ENCODE data around the gene DLGAP3.

DLGAP3 gene

DNA sequence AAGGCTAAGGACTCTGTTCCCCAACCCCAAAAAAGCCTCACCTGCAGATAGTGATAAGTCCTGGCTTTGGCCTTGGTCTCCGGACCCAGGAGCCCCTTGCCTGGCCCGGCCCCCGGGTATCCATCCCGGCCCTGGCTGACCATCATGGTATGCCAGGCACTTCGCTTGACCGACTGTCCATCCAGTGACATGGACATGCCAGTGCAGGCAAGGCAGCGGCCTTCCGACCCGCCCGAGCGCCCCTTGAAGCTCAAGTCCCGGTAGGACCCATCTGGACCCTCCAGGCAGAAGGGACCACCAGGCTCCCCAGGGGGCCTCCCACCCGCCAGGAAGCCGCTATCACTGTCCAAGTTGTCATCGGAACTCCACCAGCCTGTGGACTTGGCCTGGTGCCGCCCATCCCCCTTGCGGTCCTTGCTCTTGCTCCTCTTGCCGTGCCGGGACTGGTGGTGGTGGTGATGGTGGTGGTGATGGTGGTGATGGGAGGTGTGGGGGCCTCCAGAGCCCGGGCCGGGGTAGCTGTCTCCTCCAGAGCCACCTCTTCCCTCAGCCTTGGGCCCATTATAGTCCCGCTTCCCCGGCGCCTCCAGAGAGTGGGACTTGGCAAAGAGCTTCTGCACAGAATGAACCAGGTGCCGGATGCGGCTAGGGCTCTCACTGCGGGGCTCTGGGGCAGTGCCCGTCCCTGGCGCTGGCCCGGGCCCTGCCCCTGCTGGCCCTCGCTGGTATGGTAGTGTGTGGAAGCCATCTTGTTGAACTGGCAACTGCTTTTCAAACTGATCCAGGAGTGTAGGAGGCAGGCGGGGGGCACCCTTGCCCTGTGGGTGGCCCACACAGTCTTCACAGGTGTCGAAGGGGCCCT, 25.0 kb downstream of the DLGAP3 start:
- no peak for DNase-seq

DNA sequence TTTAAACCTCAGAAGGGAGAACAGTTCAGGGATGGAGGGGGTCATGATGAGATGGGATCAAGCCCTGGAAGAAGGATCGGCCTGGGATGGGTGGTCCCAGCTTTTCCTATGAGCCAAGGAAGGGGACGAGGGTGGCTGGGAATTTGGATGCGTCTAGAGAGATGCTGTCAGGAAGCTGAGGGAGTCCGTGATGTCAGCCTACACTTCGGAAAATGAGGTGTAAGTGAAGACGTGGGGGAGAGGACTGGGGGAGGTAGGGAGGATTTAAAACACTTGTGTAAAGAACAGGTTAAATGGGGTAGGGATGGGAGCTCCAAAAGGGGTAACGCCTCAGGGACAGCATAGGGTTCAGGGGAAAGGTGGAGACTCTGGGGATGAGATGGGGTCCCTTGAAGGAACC, 27.5 kb downstream of the DLGAP3 start:
- DNase-seq = no peak

DNA sequence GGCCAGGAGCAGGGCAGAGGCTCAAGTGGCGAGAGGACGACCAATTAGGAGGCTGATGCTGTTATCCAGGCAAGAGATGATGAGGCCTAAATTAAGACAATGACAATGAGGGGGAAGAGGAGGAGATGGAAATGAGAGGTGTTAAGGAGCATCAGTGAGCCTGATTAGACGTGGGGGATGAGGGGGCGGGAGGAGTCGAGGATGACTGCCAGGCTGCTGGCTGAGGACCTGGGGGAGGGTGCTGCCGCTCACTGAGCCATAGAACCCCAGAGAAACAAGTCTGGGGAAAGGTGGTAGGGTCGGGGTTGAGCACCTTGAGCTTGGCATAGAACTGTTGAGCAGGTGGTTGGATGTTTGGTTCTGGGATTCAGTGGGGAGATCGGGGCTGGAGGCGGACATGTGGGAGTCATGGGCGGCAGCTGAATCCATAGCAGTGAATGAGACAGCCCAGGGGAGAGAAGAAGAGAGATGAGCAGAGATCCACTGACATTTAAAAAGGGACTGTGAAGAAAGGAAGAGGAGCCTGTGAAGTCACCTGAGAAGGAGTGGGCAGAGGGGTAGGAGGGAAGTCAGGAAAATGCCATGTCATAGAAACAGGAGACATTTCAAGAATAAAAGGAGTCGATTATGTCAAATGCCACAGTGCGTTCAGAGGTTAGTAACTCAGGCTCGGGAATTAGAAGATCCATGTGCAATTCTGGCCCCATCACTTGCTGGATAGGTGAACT, 28.5 kb downstream of the DLGAP3 start:
- DNase-seq = no peak

DNA sequence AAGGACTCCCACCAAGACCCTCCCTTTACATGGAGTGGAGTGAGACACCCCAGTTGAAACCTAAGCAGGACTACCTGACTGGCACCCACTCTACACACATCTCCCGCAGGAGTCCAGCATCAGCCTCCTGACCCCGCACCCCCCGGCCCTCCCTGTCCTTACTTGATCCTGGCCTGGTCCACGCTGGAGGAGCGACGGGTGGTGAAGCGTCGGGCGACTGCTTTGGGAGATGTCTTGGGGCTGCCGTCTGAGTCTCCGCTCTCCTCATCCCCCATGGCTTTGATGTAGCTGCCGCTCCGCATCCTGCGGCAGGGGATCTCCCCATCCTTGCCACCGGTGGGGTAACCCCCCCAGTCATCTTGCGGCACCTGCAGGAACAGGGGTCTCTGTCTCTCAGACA, 29.5 kb downstream of the DLGAP3 start:
- no peak for DNase-seq

DNA sequence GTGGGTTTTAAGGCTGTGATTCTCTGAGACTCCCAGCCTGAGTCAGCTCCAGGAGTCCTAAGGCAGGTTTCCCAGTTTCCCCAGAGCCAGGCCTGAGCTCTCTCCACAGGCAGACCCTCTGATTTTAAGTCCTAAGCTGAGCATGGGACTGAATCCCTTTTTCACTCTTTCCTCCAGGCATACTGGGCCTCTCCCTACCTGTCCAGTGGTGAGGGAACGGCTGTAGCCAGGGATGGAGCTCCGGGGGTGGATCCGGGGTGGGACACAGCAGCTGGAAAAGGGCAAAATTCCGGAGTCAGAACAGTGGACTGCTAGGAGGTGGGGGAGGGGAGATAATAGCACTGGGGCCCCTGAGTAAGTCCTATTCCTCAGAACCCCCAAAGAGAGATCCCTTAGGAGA, 30.0 kb downstream of the DLGAP3 start:
- no peak for DNase-seq

DNA sequence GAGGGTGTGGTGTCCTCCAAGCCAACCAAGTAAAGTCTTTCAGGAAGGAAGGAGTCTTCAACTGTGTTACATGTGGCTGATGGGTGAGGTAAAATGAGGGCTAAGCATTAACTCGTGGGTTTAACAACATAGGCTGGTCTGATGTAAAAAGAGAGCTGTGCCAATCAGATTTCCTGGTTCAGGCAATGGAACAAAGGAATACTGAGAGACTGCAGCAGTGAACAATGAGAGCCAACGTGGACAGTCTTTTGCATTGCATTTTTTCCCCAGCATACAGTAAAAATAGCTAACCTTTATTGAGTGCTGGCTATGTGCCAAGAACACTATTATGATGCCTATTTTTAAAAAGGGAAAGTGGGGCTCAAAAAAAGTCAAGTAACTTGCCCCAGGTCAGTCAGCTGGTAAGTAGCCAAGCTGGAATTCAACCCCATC, 31.1 kb downstream of the DLGAP3 start:
- no peak for DNase-seq

DNA sequence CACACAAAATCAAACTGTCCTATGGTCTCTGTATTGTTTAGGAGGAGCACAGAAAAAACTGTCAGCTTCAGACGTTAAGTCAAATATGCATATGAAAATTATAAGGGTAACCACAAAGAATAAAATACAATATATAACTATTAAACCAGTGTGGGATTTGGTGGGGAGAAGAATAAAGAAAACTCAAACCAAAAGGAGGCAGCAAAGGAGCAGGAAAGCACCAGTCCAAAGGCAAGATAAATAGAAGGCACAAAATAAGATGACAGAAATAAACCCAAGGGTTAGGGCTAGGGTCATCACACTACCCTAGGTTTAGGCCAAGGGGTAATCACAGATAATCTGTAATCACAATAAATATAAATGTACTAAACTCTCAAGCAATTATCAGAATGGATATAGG, 32.8 kb downstream of the DLGAP3 start:
- DNase-seq = no peak

DNA sequence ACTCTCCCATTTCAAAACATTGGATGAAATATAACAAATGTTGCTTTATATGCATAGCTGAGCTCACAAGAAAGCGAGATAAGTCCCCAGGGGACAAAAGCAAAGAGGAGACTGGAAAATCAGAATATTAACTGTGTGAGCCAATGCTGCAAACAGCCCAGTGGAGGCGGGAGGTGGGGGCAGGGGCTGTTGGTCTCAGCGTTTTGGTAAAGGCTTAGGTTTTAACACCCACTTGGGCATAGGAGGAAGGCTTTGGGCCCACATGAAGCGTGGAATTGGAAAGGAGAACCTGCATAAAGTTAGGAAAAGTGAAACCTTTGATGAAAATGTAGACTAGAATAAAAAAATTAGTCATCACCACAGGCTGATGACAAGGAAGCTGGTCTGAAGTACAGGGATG, 39.7 kb downstream of the DLGAP3 start:
- no peak for DNase-seq

DNA sequence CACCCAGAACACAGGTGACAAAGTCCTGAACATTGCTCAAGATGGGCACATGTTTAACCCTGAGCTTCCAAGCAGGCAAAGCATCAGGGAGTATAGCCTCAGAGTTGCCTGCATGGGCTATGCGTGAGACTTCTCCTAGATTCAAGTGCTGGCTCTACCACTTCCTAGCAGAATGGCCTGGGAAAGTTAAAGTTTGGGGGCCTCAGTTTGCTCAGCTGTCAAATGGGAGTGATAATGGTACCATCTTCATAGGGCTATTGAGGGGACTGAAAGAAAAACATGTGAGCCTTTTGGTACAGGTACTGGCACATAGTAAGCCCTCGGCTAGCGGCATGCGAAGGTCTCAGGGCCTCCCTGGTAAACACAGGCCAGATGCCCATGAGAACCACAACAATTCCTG, 41.9 kb downstream of the DLGAP3 start:
- DNase-seq = no peak

DNA sequence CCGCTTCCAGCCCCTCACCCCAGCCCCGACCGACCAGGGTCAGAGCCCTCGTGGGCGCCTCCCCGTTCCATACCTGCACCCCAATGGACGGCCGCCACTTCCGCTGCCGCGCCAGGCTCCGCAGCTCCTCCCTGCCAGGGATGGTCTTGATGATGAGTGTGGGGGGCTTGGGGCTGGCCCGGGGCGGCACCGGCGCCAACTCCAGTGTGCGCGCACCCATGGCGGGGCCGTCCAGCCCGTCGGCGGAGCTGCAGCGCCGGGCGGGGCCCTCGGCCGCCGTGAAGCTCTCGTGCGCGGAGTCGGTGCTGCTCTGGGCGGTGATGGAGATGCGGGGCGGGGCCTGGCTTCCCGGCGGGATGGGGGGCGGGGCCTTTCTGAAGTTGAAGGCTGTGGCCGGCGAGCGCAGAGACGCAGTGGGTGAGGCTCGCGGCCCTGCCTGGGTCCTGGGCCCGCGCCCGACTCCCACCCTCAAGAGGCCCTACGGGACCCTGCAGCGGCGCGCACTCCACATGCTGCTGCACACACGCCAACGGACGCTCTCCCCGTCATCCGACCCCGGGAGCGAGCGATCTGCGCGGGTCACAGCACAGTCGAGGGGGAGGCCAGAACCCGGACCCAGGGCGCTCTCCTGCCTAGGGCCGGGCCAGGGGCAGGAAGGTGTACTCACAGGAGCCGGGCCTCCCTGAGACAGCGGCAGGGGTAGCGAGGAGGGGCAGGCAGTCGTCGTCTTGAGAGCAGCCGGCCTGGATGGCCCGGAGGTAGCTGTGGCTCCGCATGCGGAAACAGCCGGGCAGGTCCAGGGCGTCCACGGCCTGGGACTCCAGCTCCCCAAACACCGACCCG, 43.8 kb downstream of the DLGAP3 start:
- peak; percentile 81 for DNase-seq

DNA sequence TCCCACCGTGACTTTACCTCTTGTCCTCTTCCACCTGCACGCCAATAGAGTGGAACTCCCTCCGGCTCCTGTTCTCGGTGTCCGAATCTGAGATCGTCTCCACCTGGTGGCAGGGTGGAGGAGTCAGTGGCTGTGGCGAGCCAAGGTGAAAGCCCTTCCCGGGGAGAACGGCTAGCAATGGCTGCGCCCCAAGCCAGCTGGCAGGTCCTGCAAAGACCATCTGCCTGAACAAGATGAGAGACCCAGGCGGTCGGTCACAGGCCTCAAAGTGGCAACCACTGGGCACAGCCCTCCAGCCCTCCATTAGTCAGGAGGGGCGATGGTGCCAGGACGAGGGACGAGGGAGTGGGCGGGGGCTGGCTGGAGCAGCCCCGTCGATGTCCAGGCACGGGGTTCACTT, 44.5 kb downstream of the DLGAP3 start:
- DNase-seq = no peak

DNA sequence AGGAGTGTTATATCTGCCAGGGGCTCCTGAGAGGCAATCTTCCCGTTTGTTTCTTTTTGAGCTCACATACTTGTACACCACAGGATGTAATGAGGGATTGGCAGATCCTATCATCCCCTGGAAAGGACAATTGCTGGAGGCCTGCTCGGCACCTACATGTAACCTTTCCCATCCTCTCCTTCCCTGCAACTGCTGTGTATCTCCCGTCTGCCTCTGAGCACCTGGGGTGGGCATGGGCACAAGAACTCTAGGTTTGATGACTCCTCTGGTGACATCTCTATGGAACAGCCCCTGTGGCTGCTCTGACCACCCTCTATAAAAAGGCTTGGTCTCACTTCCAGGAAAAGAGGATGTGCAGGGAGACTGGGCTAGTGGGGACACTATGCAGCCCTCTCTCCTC, 44.9 kb downstream of the DLGAP3 start:
- DNase-seq = no peak

DNA sequence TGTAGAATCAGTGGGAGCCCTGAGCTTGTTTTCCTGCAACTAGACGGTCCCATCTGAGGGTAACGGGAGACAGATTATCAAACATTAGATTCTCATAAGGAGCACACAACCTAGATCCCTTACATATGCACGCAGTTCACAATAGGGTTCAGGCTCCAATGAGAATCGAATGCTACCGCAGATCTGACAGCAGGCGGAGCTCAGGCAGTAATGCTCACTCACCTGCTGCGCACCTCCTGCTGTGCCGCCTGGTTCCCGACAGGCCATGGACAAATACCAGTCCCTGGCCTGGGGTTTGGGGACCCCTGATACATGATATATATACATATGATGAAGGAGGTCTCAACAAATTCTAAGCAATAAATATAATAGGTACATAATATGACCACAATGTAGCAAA, 50.2 kb downstream of the DLGAP3 start:
- DNase-seq = no peak

DNA sequence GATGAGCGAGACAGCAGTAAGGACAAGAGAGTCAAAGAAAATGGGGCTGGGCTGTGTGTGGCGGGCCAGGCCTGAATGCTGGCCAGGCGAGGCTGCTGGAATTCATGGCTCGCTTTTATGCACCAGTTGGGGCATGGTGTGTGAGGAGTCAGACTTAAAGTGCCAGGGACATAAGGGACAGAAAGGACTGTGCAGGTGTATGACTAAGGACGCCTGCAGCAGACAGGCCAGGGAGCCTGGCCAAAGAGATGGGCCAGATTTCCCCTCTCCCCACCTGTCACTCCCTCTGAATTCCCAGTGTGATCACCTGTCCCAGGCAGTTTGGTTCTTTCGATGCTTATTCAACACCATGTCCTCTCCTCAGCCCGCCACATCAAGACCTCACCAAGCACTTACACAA, 53.0 kb downstream of the DLGAP3 start:
- DNase-seq = no peak

DNA sequence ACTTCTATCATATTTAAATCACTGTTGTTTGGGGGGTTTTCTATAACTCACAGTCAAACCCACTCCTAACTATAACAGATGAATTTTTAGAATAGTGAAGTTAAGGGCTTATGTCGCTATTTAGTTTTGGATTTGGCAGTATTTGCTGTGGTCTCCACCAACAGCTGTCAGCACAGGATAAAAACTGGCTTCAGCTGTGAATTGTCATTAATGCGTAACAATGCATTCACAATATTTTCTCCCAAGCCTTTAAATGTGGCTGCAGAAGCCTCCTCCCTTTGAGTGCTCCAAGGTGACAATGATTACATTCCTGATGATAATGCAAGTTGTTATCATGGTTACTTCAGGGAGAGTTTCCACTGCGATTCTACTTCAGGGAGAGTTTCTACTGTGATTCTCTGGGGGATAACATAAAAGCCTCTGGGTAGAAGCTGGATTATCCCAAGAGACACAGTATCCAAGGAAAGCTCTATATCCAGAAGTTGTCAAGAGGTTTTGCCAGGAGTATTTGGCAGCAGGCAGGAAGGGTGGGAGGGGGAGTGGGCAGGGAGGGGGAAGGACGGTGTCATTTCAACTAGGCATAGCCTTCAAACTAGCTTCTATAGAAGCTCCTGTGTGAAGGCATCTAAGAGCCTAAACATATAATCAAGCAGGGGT, 55.0 kb downstream of the DLGAP3 start:
- no peak for DNase-seq

DNA sequence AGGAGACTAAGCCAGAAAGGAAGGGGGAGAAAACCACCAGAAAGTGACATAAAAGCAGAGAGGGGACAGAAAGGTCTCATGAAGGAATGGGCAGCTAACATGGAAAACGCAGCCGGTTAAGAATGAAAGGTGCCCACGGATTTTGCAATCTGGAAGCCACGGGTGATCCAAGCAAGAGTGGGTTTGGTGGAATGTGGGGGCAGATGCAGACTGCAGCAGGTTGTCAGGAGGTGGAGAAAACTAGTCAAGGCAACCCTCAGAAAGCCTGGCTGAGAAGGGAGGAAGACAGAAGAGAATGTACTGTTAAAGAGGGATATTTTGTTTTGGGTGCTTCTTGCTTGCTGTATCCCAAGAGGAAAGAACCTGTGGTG, 57.3 kb downstream of the DLGAP3 start:
- no peak for DNase-seq

DNA sequence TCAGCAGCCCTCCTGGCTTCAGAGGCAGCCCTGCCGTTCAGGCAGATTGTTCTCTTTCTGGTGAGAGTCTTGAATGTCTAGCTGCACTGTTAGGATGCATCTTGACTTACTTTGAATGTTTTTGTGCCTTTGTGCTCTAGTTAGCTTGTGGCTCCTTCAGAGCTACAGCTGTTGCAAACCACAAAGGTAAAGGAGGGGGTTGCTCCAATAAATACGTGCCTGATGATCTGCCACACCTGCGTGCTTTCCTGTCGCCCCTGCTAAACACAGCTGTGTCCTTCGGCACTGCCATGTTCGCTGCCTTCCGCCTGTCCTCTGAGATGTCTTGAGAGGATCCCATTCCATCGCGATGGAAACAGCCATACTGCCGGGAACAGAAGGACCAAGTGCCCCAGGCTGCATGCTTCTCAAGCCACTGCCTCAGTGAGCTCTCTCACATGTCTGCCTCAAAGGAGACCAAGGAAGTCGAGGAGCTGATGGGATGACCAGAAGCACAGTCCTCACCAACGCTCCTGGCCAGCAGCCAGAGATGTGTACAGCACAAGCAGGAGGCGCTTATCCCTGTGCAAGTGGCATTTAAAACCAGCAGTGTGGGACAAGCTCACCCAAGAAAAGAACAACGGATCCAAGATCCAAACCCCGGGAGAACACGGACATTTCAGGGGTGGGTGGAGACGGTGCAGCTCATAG, 57.9 kb downstream of the DLGAP3 start:
- no peak for DNase-seq

DNA sequence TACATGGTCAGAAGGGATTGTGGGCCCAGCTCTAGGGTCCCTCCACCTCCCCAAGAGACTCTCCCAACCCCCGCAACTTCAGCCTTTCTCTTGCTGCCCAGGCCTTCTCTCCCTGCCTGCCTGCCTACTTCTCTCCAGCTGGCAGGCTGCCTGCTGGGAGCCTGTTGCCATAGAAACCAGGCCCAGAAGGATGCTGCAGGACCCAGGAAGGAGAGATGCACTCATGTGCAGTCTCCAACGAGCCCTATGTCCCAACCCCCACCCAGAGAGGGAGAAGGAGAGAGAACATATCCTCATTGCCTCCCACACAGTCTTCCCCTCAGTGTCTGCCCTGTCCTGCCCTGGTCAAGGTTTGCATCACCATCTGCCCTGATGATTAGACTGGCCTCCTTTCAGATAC, 59.1 kb downstream of the DLGAP3 start:
- DNase-seq = no peak

DNA sequence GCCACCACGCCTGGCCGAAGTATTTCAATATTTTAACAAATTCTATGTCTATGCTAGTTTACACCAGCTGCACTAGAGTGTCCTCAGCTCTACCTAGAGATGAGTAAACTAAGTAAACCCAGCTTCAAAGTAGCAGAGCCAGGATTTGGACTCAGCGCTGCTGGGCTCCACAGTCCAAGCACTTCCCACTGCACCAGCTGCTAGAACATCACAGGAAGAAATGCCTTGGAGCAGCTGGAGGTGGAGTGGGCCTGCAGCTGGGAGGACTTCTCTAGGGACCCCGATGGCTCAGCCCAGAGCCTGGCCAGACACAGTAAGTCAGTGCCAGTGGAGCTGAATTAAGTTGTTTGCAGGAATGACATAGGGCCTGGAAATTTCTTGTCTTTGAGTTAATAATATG, 59.7 kb downstream of the DLGAP3 start:
- no peak for DNase-seq

DNA sequence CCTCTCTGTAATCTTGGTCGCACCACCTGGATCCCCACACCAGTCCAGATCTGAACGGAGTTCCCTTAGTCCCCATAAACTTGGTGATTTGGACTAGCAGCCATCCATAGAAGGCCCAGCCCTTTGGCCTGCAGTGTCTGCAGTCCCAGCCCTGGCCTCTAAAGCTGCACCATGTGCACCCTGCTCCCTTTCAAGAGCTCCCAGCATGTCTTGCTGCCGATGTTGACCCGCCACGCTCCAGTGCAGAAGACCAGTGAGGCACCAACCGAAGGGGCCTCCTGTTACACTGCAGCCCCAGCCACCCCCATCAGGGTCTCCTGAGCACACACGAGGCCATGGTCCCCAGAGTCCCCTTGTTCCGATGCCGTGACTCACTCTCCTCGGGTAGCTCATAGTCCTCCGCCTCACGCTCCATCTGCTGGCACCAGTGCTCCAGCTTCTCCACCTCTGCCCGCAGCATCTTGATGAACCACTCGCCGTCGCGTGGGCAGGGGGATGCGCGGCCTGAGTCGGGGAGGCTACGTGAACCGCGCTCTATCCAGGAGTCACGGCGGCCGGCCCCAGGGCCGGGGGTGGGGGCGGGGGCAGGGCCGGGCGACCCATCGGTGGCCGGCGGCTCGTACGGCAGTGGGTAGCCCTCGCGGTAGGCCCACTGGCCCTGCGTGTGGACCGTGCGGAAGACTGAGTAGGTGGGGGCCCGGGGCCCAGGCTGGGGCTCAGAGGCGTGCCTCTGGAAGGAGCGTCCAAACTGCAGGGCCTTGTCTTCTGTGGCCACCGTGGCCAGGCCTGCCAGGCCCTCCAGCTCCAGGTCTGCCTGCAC, 61.0 kb downstream of the DLGAP3 start:
- no peak for DNase-seq

DNA sequence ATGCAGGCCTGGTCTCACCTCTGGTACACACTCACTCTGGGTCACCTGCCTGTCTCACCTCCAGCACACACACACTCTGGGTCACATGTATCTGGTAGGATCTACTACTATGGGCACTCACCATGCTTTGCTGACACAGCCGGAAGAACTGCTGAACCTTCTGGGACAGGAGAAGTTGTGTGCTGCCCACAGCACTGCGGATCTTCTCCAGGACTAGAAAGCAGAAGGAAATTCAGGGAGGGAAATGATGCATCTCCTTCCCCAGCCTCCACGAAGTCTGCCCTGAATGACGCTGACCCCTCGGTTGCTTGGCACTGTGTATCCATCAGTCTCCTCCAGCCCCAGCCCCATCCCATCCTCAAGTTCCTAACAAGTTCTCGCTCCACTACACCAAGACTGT, 62.0 kb downstream of the DLGAP3 start:
- DNase-seq = no peak

DNA sequence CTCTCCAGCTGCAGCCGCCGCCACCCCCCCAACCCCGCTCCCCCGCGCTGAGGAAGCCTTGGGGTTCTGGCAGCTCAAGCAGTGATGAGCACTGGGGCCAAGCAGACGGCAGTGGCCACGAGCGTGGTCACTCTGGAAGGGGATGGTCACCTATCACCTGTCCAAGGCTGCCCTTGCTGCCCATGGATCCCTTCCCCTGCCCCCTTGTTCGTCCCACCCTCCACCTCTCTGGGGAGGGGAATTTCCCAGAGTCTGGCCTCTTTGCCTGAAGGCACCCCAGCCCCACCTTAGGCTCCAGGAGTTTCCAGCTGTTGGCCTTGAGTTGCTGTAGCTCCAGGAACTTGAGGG, 62.7 kb downstream of the DLGAP3 start:
- DNase-seq = no peak

Measured in stimulated activated CD8-positive, alpha-beta memory T cell treated with anti-CD3 and anti-CD28 coated beads, Interleukin-4, amount 100 ng/mL, for 48 hours (primary cell).